ENCODE measurements around the gene NOD2.

Gene NOD2

GRCh38 chr16:50742576-50743200 is 49.3 kb downstream of the NOD2 start:
- no peak for DNase-seq (ENCODE audit: low read depth, low spot score)

GRCh38 chr16:50743581-50744225 is 50.3 kb downstream of the NOD2 start:
- no peak for DNase-seq (ENCODE audit: low read depth, low spot score)

DNA sequence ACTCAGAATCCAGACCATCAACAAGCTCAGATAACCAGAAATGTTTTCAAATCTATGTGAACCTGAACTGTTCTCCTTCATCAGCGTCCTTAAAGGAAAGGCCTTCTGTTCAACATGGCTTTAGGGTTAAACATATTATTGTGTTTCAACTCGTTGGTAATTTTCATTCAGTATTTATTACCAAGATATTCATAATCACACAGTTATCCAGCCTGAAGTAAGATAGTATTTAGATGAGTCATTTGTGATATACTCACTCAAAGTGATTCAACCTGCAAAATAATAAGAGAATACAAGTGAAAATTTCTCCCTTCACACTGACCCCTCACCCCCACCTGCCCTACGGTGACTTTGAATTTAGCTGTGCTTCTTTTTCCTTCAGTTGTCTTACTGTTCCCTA is 51.5 kb downstream of the NOD2 start:
- DNase-seq (ENCODE audit: low read depth, low spot score): no peak

DNA sequence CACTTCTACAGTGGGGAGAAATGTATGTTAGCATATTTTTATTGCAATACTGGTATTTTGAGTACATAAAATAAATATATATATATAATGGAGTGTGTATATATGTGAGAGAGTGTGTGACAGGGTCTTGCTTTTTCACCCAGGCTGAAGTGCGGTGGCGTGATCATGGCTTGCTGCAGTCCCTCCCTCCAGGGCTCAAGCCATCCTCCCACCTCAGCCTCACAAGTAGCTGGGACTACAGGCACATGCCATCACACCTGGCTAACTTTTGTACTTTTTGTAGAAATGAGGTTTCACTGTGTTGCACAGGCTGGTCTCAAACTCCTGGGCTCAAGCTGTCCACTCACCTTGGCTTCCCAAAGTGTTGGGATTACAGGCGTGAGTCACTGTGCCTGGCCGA is 52.5 kb downstream of the NOD2 start:
- DNase-seq (ENCODE audit: low read depth, low spot score): no peak

GRCh38 chr16:50747207-50747956 is 54.0 kb downstream of the NOD2 start:
- DNase-seq (ENCODE audit: low read depth, low spot score): no peak

DNA sequence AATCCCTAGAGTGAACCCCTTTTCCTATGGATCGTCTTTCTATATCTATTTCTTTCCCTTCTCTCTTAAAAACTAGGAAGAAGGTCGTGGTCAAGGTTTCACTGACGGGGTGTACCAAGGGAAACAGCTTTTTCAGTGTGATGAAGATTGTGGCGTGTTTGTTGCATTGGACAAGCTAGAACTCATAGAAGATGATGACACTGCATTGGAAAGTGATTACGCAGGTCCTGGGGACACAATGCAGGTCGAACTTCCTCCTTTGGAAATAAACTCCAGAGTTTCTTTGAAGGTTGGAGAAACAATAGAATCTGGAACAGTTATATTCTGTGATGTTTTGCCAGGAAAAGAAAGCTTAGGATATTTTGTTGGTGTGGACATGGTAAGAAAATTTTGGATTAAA is 58.1 kb downstream of the NOD2 start:
- no peak for DNase-seq (ENCODE audit: low read depth, low spot score)

GRCh38 chr16:50752471-50753235 is 59.2 kb downstream of the NOD2 start:
- no peak for DNase-seq (ENCODE audit: low read depth, low spot score)

- DNase-seq (ENCODE audit: low read depth, low spot score): no peak
Measured at GRCh38 chr16:50756473-50756872, 63.1 kb downstream of the NOD2 start.

- no peak for DNase-seq (ENCODE audit: low read depth, low spot score)
Measured at GRCh38 chr16:50761267-50761666, 67.9 kb downstream of the NOD2 start.

DNA sequence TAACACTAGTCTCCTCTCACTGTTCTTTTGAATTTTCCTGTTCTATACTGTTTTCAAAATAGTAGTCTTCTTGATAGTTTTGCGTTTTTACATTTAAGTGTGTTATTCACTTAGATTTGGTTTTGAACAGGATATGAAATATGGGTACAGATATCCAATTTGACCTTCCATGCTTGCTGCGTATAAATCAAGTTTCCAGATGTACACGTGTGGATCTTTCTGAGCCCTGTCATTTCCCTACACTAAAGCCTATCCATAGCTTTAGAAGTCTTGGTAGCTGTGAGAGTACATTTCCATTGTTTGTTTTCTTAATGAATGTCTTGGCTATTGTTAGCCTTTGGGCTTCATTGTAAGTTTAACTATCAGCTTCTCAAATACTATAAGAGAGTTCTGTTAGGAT is 68.8 kb downstream of the NOD2 start:
- no peak for DNase-seq (ENCODE audit: low read depth, low spot score)

GRCh38 chr16:50763211-50763610 is 69.8 kb downstream of the NOD2 start:
- no peak for DNase-seq (ENCODE audit: low read depth, low spot score)

GRCh38 chr16:50765260-50765659 is 71.9 kb downstream of the NOD2 start:
- DNase-seq (ENCODE audit: low read depth, low spot score): no peak

DNA sequence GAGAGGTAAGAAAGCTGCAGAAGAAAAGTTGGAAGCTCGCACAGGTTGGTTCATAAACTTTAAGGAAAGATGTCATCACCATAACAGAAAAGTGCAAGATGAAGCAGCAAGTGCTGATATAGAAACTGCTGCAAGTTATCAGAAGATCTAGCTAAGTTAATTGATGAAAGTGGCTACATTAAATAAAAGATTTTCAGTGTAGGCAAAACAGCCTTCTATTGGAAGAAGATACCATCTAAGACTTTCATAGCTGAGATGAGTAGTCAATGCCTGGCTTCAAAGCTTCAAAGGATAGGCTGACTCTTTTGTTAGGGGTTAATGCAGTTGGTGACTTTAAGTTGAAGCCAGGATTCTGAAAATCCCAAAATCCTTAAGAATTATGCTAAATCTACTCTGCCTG is 72.5 kb downstream of the NOD2 start:
- DNase-seq (ENCODE audit: low read depth, low spot score): no peak

DNA sequence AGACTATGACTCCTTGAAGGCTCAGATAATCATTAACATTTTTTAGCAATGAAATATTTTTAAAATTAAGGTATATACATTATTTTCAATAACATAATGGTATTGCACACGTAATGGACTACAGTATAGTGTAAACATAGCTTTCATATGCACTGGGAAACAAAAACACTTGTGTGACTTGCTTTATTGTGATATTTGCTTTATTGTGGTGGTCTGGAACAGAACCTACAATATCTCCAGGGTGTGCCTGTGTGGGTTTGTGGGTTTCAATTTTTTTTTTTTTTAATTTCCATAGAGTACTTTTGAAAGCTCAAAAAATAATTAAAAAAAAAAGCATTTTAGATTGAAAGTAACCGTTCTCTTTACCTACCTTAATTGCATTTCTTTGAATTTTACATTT is 73.8 kb downstream of the NOD2 start:
- DNase-seq (ENCODE audit: low read depth, low spot score): no peak

- no peak for DNase-seq (ENCODE audit: low read depth, low spot score)
Measured at GRCh38 chr16:50771366-50771765, 78.0 kb downstream of the NOD2 start.

GRCh38 chr16:50774405-50774804 is 81.0 kb downstream of the NOD2 start:
- no peak for DNase-seq (ENCODE audit: low read depth, low spot score)

- no peak for DNase-seq (ENCODE audit: low read depth, low spot score)
Measured at GRCh38 chr16:50774960-50775359, 81.6 kb downstream of the NOD2 start.

DNA sequence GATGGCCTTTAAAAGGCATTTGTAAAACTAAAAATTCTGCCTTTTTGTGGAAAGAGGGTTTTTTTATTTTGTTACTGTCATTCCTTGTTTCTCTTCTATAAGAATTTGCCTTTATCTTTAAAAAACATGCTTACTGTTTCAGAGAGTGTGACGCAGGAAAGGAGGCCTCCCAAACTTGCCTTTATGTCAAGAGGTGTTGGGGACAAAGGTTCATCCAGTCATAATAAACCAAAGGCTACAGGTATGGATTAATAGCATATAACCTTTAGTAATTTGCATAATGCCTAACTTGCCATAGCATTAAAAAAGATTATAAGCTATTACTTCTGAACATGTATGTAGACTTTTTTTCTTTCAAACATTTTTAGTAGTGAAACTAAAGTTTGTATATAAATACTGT is 82.6 kb downstream of the NOD2 start:
- no peak for DNase-seq (ENCODE audit: low read depth, low spot score)

DNA sequence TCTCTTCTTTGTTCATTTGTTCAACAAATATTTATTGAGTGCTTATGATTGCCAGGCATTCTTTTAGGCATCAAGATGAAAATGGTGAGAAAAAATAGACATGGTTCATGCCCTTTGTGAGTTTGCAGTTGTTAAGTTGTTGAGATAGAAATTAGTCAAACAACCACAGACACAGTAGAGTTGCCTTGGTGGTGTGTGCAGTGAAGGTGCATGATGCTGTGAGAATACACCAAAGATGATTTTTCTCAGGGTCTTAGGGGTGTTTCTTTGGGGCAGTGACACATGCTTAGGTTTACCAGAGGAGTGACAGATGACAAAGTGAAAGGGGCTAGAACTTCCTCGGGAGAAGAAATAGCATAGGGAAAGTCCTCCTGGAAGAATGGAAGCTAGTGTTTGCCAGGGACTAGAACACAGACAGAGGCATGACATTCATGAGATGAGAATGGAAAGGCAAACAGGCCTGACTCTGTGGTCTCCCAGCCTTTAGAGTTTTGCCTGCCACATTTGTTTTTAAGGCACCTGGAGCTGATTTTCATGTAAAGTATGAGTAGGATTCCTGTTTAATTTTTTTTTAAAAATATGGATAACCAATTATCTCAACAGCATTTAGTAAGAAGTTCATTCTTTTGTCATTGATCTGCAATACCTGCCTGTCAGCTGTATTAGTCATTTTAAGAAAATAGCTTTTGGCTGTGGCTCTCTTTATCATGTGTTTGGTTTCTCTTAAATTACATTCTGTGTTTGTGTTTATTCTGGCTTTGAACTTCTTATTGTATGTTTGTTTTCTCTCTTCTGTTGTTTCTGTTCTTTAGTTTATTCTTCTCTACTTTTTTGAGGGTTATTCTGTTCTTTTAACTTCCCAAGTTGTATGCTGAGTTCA is 85.1 kb downstream of the NOD2 start:
- DNase-seq (ENCODE audit: low read depth, low spot score): no peak

- no peak for DNase-seq (ENCODE audit: low read depth, low spot score)
Measured at GRCh38 chr16:50781043-50781442, 87.6 kb downstream of the NOD2 start.

- no peak for DNase-seq (ENCODE audit: low read depth, low spot score)
Measured at GRCh38 chr16:50781518-50781917, 88.1 kb downstream of the NOD2 start.
